ENCODE data around the gene CHST14.

CHST14 gene

DNA sequence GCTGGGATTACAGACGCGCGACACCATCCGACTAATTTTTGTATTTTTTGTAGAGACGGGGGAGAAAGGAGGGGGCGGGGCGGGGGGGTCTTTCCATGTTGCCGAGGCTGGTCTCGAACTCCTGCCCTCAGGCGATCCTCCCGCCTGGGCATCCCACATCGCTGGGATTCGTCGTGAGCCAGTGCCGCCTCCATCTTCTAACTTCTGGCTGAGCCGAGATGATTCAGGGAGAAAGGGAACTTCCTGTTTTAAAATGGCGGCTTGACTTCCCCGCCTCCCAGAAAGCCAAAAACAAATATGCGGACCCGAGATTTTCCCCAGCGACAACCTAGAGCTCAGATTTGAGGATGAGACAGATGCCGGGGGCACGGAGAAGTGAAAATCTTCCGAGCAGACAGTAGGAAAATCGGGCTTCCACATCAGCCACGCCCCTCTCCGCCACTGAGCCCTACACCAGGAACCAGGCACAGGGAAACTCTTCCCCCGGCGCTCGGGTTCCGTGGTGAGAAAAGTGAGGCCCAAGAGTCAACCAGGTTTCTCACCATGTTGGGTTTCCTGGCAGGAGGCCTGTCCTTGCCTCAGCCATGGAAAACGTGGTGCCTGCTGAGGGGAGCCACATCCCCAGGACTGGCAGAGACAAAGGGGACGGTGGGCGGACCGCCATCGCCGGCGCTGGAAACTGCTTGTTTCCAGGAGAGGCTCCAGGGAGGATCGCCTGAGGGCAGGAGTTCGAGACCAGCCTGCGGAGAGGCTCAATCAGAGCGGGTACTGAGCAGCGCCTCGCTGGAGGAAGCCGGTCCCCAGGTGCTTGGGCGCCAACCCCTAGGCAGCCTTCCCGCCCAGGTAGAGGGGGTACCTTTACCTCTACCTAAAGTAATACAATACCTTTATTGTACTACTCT, 18.7 kb downstream of the CHST14 start:
- DNase-seq (ENCODE audit: low read depth, low spot score): no peak

DNA sequence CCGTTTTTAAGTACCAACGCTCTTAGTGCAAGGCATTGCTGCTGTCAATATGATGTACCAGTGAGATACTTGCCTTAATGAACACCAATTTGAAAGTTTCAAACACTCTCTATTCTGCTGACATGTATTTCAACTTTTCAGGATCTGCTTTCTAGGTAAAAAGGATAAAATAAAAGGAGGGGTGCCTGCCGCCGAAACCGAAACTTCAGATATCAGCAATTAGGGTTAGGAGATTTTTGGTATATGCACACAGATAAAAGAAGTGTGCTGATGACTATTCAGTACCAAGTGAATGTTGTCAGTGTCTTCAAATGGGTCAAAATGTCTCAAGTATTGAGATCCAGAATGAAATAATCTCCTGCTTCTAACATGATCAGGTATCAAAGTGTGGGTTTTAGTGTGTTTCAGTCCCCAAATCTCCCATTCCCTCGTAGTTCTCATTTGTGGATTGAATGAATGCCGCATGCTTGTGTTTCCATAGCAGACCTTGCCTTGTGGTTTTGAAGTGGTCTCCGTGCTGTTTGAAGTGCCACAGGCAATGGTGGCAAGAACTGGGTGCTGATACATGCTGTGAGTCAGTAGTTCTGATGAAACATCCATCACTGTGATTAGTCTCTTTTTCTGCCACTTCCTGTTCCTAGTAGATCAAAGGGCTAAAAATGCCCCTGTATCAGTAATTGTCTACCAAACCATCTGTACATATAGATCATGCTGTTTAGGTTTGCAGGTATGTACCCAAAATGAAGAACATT, 22.5 kb downstream of the CHST14 start:
- peak; percentile 70 for DNase-seq (ENCODE audit: low read depth, low spot score)

DNA sequence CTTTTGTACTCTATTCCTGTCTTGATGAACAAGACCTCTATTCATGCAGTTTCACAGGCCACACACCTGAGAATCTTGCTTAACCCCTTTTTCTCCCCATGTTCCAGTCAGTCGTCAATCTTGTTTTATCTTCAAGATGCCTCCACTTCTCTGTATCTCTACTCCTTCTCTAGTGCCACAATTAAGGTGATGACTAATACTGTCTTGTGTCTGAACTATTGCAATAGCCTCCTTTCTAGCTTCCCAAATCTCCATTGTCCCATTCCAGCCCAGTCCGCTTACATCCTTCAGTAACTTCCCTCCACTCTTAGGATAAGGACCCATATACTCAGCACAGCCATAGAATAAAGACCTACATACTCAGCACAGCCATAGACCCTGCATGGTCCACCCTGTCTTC, 24.7 kb downstream of the CHST14 start:
- no peak for DNase-seq (ENCODE audit: low read depth, low spot score)

DNA sequence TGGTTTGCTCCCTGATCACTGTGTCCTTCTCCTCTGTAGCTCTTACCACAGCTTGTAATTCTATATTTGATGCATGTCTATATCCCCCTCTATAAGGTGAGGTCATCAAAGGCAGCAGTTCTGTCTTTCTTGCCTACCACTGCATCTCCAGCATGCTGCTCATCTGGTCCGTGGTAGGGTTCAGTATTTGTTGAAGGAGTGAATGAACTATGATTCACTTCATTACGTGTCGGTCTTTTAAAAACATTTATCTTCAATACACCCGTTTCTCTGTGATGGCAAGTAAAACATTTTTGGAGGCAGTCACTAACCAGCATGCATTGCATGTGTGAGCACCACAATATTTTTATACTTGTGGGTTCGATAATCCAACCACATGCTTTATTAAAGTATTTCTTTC, 27.6 kb downstream of the CHST14 start:
- peak; percentile 48 for DNase-seq (ENCODE audit: low read depth, low spot score)

DNA sequence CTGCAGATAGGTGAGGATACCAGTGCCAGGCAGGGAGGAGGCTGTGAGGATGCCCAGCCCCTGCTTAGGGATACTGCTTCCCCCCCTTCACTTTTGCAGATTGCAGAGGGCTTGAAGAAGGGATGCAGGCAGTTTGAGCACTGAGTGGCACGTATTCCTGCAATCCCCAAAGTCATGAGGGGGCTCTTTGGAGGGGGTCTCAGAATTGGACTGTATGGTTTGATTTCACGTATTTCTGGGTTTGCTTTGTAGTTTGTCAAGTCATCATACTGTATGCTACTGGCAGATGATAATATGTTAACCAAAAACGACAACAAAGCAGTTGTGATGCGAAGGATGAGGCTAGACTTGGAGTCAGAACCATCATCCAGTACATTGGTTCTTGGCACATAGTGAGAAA, 28.1 kb downstream of the CHST14 start:
- DNase-seq (ENCODE audit: low read depth, low spot score): no peak

DNA sequence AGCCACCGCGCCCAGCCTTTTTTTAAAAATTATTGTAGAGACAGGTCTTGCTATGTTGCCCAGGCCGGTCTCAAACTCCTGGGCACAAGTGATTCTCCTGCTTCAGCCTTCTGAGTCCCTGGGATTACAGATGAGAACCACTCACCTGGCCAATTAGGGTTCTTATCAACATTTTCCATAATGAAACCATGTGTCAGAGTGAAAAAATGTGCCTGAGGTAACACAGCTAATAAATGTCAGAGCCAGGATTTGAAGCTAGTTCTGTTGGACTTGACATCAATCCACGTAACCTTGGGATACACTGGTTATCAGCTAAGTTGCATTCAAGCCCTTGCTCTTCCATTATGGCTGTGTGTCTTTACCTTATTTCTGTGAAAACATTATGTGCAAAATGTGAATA, 29.1 kb downstream of the CHST14 start:
- no peak for DNase-seq (ENCODE audit: low read depth, low spot score)

DNA sequence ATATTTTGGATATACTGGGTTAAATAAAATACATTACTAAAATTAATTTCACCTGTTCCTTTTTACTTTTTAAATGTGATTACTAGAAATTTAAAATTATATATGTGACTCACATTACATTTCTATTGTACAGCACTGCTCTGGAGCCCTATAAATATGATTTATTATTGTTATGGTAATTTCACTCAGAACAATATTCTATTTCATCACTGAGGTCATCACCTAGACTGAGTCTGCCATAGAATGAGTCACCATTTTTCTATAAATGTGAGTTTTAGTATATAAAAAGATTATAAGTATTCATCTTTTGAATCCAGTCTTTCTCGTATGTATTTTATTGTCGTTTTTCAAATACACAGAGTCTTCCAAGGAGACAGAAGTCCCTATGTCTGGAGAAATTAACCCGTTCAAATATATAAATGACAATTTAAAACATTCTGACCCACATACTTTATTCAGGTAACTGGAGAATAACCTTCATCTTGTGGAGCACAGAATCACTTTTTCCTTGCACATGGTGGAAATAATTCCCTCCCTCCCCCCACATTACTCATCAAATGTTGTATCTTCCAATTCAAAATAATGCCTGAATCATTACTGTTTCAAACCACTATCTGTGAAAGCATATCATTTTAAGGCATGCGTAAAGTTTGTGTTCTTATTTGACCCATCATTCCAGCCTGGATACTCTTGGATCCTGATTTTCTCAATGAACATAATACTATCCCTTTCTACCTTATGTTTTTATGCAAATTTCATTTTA, 30.0 kb downstream of the CHST14 start:
- no peak for DNase-seq (ENCODE audit: low read depth, low spot score)

DNA sequence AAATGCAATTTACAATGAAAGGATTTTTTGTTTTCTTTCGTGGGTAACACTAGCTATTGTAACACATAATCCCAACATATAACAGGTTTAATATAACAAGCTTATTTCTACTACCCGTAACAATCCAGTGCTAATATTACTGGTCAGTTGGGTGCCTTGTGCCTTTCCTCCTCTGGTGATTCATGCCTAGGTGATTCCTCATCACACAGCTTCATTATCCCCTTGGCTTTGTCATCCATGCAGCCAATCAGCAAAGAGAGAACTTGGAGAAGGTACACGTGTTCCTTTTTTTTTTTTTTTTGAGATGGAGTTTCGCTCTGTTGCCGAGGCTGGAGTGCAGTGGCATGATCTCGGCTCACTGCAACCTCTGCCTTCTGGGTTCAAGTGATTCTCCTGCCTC, 30.7 kb downstream of the CHST14 start:
- no peak for DNase-seq (ENCODE audit: low read depth, low spot score)

DNA sequence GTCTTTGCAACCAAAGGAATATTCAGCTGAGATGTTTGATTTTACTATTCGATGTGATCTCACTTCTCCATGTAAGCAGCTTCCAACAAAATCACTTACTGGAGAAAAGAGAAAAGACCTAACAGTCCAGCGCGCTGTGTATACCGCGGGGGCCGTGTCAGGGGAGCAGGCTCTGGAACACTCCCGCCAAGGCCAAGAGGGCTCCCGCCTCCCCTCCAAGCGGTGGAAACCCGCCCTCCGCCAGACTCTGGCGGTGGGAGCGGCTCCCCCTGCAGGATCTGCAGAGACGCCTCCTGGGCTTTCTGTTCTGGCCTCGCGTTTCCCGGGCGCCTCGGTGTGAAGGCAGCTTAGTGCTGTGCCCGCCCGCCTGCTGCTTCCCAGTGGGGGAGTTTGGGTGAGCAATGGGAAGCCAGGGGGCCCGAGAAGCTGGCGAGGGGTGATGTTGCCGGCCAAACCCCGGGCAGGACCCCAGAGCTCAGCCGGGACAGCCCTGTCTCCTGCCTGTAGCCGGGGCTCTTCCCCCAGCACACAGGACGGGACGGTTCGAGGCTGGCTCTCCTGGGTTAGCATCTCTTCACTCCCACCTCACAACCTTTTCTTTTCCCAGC, 36.3 kb downstream of the CHST14 start:
- peak; percentile 89 for DNase-seq (ENCODE audit: low read depth, low spot score)

DNA sequence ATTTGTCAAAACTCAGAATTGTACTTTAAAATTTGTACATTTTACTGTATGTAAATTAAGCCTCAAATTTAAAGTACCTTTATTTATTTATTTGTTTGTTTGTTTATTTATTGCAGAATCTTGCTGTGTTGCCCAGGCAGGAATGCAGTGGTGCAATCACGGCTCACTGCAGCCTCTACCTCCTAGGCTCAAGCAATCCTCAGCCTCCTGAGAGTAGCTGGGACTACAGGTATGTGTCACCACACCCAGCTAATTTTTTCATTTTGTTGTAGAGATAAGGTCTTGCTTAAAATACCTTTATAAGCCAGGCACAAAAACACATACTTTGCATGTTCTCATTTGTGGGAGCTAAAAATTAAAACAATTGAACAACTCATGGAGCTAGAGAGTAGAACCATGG, 37.4 kb downstream of the CHST14 start:
- no peak for DNase-seq (ENCODE audit: low read depth, low spot score)

DNA sequence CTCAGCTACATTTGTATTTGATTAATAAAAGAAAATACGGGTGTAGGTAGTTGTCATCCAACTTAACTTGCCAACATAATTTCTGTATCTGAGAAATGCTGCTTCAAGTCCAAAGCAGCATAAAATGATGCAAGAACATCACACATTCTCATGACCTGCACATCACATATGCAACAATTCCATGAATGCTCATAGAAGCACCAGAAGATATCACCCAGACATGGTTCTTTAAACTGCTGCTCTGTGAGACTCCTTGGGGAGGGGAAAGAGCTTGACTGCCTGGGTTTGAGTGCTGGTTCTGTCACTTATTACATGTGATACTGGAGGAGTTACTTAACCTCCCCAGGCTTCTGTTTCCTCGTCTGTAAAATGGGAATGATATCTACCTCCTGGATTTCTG, 39.4 kb downstream of the CHST14 start:
- no peak for DNase-seq (ENCODE audit: low read depth, low spot score)

DNA sequence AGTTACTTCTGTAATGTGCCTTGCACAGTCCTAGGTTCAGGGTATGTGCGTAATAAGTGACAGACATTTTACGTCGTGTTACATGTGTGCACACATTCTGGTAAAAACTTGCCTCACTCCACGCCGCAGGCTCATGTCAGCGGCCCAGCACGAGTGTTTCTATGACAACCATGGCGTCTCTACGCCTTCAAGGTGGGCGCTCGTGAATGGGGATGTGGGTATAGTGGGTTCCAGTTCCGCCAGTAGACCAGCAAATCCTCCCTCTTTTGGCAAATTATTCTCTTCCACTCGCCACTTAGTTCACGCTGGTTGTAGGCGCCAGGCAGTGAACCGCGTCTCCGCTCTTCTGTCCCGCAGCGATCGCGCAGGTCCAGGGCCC, 40.3 kb downstream of the CHST14 start:
- DNase-seq (ENCODE audit: low read depth, low spot score): no peak

DNA sequence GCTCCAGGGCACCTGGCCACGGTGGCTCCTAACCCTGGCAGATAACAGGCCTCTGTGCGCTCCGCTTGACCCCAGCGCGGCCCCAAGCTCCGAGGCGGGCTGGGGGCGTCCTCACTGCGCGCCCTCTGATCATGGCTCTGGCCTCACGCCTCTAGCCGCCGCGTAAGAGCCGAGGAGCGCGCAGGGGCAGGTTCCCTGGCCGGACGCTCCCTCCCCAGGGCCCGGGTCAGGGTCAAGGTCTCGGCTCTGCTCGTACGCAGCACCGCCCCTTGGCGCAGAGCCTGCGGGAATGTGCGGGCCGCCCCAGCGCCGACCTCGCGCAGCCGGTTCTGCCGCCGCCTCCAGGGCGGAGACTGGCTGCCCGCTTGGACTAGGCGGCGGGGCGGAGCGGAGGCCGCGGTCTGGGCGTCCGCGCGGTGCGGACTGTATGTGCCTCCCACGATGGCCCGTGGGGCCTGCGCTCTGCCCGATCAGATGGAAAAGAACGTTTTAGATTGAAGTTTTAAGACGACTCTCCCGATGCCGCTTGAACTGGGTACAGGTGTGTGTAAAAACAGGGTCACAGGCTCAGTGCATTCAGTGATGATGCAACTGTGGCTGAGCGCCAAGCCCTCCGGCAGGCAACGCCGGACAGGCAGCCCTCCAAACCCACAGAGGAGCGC, 40.8 kb downstream of the CHST14 start:
- peak; percentile 59 for DNase-seq (ENCODE audit: low read depth, low spot score)

DNA sequence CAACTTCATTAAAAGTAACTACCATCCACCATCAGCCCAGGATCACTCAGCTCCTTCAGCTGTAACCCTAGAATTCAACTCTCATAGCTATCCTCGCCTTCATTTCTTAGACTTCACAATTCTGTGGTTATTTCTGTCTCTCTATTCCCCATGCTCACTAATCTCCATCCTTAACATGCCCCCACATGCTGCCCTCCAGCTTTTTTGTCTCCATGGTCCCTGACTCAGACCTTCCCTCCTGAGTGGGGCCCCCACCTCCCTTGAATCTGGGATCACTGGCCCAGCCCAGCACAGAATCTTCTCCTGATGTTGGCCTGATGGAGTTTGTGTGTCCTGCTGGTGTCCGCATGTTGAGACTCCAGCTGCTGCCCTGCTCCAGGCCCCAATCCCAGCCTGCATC, 41.7 kb downstream of the CHST14 start:
- no peak for DNase-seq (ENCODE audit: low read depth, low spot score)

DNA sequence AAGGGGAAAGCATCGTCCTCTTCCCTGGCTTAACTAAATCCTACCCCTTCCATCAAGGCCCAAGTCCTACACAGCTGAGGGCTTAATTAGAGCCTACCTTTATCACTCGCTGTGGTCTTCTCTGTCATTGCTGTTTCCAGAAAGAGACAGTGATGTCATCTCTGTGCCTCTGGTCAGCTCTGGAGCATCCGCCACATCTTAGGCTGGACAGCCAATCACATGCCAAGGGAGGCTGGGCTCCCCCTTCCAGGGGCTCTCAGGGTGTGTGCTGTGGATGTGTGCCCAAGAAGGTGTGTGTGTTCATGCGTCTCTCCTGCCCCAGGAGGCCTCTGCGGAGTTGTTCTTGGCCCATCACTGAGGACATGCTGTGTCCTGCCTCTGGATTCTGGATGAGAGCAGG, 42.8 kb downstream of the CHST14 start:
- DNase-seq (ENCODE audit: low read depth, low spot score): no peak

DNA sequence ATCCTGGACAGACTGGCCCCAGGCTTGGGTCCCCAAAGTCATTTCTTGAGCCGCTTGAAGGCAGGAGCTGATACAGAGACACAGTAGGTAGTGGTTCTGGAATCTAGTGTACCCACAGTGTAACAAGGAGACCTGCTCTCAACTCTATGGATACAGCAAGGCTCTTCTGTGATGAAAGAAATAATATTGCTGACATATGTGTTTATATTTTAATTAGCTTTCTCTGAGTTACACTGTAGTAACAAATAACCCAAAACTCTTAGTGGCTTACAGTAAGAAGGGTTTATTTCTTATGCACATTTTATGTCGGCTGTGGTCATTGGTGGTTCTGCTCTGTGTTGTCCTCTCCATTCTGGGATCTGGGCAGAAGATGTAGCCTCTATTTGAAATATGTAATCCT, 45.5 kb downstream of the CHST14 start:
- no peak for DNase-seq (ENCODE audit: low read depth, low spot score)
